Common myeloid progenitor, CD34-positive (primary cell): ENCODE data around the gene OBSL1.
A peak's percentile ranks its signal among the peaks of the same experiment; 100 is the strongest.

Experiments used
- CTCF ChIA-PET: fragments of 350-600 bp; sonication (Branson Sonifier 250); formaldehyde crosslinking; loops from one replicate; lab custom pipeline; 2021; ENCODE audit warnings: antibody characterized with exemption; lab: Charles Lee
- POLR2A ChIA-PET: fragments of 350-600 bp; sonication (Branson Sonifier 250); formaldehyde crosslinking; loops from one replicate; lab custom pipeline; 2021; ENCODE audit warnings: antibody characterized with exemption; lab: Charles Lee
- DNase-seq, 3 donors: peaks; one replicate each; pipeline versions ENCODE4 v3.0.0 to v3.0.0-alpha.2; 2013
- H3K27ac ChIP-seq, 2 experiments: 1 replicate in 1 of 2; 2 replicates in 1 of 2; pipeline ENCODE4 v1.7.0; 2013; ENCODE audit warnings: inconsistent platforms in 2 of 2, low read length in 2 of 2, mild to moderate bottlenecking in 2 of 2, low read depth in 1 of 2, moderate library complexity in 1 of 2; ENCODE audit not compliant: severe bottlenecking in 2 of 2, insufficient read depth in 1 of 2, poor library complexity in 1 of 2
- H3K27me3 ChIP-seq, 5 experiments: replicated peaks in 2 of 5; 1 replicate in 3 of 5; 2 replicates in 2 of 5; pipeline versions ENCODE4 v1.6.1 to v1.7.0; 2013; ENCODE audit warnings: low read length in 4 of 5, mild to moderate bottlenecking in 2 of 5, moderate library complexity in 2 of 5, inconsistent platforms in 1 of 5; ENCODE audit not compliant: insufficient read depth in 5 of 5, control insufficient read depth in 4 of 5
- H3K36me3 ChIP-seq, 4 experiments: 1 replicate in 2 of 4; 2 replicates in 2 of 4; pipeline versions ENCODE4 v1.6.1 to v1.7.0; 2013; ENCODE audit warnings: low read length in 3 of 4, control low read depth in 1 of 4, mild to moderate bottlenecking in 1 of 4; ENCODE audit not compliant: control insufficient read depth in 4 of 4, insufficient read depth in 4 of 4
- H3K4me1 ChIP-seq, 4 experiments: 1 replicate in 3 of 4; 2 replicates in 1 of 4; pipeline versions ENCODE4 v1.6.1 to v1.7.1; 2013; ENCODE audit warnings: low read length in 3 of 4, mild to moderate bottlenecking in 3 of 4, control low read depth in 1 of 4, inconsistent platforms in 1 of 4, moderate library complexity in 1 of 4; ENCODE audit not compliant: control insufficient read depth in 4 of 4, insufficient read depth in 4 of 4; ENCODE audit errors: control extremely low read depth in 1 of 4
- H3K4me3 ChIP-seq, 7 experiments: 1 replicate in 4 of 7; 2 replicates in 3 of 7; pipeline versions ENCODE4 v1.5.1 to v1.7.0; 2013; ENCODE audit warnings: mild to moderate bottlenecking in 7 of 7, low read length in 6 of 7, moderate library complexity in 6 of 7, inconsistent platforms in 2 of 7, low read depth in 2 of 7, control low read depth in 1 of 7; ENCODE audit not compliant: insufficient read depth in 4 of 7, control insufficient read depth in 1 of 7; ENCODE audit errors: extremely low read depth in 1 of 7
- H3K9me3 ChIP-seq, 5 experiments: 1 replicate in 4 of 5; 2 replicates in 1 of 5; pipeline versions ENCODE4 v1.6.1 to v1.7.1; 2013; ENCODE audit warnings: low read length in 4 of 5, mild to moderate bottlenecking in 2 of 5, inconsistent platforms in 1 of 5, low read depth in 1 of 5, moderate library complexity in 1 of 5; ENCODE audit not compliant: control insufficient read depth in 4 of 5, insufficient read depth in 2 of 5; ENCODE audit errors: control extremely low read depth in 1 of 5
- WGBS: methylation state at CpG from one replicate; pipeline ENCODE4 v1.1.5; 2013; ENCODE audit not compliant: insufficient coverage; 5-methylcytosine and 5-hydroxymethylcytosine counted together

OBSL1 gene

DNA sequence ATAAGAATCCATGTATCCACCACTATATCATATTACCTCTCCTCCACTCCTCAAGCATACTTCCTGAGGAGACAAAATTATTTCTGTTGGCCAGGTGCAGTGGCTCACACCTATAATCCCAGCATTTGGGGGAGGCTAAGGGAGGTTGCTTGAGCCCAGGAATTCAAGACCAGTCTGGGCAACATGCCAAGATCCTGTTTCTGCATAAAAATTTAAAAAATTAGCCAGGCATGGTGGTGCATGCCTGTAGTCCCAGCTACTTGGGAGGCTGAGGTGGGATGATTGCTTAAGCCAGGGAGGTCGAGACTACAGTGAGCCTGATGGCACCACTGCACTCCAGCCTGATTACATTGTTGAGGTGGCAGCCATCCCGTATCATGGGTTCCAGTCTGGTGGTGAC, 10.0 kb upstream of the OBSL1 start:
- no peak overlapping the region for H3K27ac ChIP-seq
- peaks cover 0 to 6% (median 0%) of the 10 kb centered on the region in 4 experiments for H3K4me1 ChIP-seq
- ChIA-PET POLR2A (no interaction called here), CTCF (interaction anchor here (1.2 kb wide), 1 partner anchor 22 kb away, joined by 4 read pairs; no protein-coding TSS in a partner anchor)
- H3K36me3 ChIP-seq = no peaks in the 10 kb centered on the region
- H3K4me3 ChIP-seq = no peak overlapping the region
- no peaks in the 10 kb centered on the region for H3K9me3 ChIP-seq
- no peak for DNase-seq
- peaks cover 0 to 4% (median 0%) of the 10 kb centered on the region in 5 experiments for H3K27me3 ChIP-seq
- 94% methylated on average over 2 of the region's 2 CpGs for WGBS

DNA sequence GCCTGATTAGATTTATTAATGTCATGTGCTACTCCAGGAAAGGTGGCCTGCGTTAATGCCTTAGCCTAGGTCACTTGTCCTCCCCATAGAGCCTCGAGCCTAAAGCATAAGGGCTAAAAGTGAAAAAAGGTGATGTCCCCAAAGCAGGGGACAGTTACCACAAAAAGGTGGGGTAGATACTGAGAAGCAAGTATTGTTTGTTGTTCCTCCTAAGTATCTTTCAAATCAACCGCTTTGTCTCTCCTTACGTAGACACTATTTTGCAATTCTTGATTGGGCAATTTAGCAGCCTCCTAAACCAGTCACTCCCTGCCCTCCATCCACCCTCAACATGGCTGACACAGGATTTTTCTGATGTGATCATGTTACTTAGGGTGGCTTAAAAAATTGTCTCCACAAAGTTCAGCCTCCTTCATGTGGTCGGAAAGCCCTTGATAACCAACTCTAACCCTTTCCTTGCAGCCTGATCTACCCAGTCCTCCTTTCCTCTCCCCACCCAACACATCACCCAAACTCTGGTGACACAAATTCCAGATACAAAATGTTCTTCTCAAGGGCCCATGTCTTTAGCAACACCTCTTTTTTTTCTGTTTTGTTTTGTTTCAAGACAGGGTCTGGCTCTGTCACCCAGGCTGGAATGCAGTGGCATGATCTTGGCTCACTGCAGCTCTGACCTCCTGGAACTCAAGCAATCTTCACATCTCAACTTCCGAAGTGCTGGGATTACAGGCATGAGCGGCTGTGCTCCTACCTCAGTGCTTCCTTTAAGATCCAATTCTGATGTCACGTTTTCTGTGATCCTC, 7.7 kb upstream of the OBSL1 start:
- ChIA-PET POLR2A (interaction anchor here (0.6 kb wide), 1 partner anchor 15 kb away, joined by 3 read pairs; no protein-coding TSS in a partner anchor), CTCF (interaction anchor here (1.9 kb wide), 1 partner anchor 19 kb away, joined by 8 read pairs; no protein-coding TSS in a partner anchor)
- peak in 1 of 3 donors; percentile 17 for DNase-seq
- H3K27me3 ChIP-seq = peaks cover 0 to 4% (median 0%) of the 10 kb centered on the region in 5 experiments
- H3K36me3 ChIP-seq = no peaks in the 10 kb centered on the region
- 95% methylated on average over 6 of the region's 8 CpGs for WGBS
- H3K4me1 ChIP-seq = peaks cover 0 to 3% (median 0%) of the 10 kb centered on the region in 4 experiments
- no peaks in the 10 kb centered on the region for H3K9me3 ChIP-seq
- H3K4me3 ChIP-seq = no peak overlapping the region
- H3K27ac ChIP-seq = no peak overlapping the region

DNA sequence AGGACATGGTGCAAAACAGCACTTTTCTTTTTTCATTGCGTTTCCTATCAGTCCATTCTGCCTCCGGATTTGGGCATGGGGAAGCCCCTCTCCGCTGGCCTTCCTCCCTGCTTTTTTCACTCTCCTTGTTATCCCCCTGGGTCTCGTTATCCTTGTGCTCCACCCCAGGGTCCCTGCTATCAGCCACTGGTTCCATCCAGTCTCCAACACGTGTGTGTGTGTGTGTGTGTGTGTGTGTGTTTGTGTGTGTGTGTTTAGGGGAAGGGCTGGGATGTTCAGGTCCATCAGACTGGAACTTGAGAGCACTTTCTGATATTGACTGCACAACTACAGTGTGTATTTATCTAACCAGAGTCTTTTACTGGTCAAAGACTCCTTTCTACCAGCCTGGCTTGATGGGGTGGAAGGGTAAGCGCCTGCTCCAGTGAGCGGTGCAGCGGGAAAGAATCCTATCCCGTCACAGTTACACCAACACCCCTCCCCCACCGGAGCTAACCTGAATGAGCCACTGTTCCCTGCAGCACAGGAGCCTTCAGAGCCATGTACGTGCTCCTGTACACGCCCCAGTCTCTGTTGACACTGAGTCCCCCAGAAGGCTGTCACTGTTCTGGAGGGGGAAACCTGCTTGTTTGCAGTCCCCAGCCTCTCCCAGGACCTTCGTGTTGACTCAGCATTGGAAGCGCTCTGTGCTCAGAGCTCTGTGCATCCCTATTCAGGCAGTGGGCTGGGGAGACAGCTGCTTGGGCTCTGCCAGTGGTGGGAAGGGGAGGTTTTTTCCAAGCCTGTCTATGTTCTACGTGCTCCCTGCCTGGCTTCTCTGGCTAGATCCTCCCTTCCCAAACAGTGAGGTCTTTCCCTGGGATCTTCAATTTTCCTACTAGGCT, 5.4 kb upstream of the OBSL1 start:
- peaks cover 0 to 7% (median 3%) of the 10 kb centered on the region in 4 experiments for H3K4me1 ChIP-seq
- H3K27ac ChIP-seq = no peak overlapping the region
- CTCF ChIA-PET = interaction anchor here (0.7 to 2.0 kb wide), 6 partner anchors 9 to 20 kb away, joined by 3 to 10 read pairs (median 6); partner anchors contain the start of gene STK11IP
- no peak for DNase-seq
- no peaks in the 10 kb centered on the region for H3K36me3 ChIP-seq
- no peaks in the 10 kb centered on the region for H3K9me3 ChIP-seq
- H3K4me3 ChIP-seq = no peak overlapping the region
- POLR2A ChIA-PET = no interaction called here
- 75% methylated on average over 9 of the region's 15 CpGs for WGBS
- peaks cover 0 to 4% (median 0%) of the 10 kb centered on the region in 5 experiments for H3K27me3 ChIP-seq

DNA sequence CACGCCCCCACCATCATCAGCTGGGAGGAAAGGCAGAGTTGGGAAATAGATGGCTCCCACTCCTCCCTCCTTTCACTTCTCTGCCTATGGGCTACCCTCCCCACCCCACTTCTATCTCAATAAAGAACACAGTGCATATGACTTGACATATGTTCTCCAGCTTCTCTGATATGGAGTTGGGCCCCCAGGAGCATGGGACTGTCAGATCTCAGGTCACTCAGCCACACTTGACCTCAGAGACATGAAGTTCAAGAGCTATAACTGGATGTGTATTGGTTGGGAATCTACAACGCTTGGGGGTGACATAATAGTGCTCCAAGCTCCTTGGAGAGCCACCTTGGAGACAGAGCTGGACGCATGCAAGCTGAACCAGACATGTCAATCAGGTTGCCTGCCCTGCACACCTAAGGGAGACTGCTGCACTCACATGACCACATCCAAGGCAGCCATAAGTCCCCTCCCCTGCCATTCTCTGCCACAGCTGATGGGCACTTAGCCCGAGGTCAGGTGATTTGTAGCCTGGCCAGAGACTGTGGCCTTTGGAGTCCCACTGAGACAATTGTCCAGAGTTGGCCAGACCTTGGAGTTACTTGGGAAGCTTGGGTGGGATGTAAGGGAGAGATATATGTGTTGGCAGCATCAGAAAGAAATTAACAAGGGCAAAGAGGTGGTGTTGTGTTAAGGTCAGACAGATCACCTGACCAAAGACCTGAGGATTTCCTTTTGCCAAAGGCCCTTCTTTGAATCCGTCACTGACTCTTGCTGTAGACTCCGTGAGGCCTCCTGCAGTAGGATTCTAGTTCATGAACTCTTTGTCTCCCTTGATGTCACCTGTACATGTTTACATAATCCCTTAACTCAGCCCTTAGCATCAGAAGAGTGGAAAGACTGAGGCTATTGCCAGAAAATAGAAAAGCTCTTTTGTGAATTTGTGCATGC, 4.5 kb upstream of the OBSL1 start:
- H3K36me3 ChIP-seq = no peaks in the 10 kb centered on the region
- no peaks in the 10 kb centered on the region for H3K9me3 ChIP-seq
- ChIA-PET CTCF (interaction anchor here (1.2 to 2.4 kb wide), 4 partner anchors 14 to 34 kb away, joined by 3 to 10 read pairs (median 7); partner anchors contain the start of gene STK11IP), POLR2A (no interaction called here)
- no peak for DNase-seq
- H3K4me1 ChIP-seq = peaks cover 0 to 11% (median 7%) of the 10 kb centered on the region in 4 experiments
- 96% methylated on average over 5 of the region's 6 CpGs for WGBS
- peaks cover 0 to 4% (median 0%) of the 10 kb centered on the region in 5 experiments for H3K27me3 ChIP-seq
- no peak overlapping the region for H3K4me3 ChIP-seq
- H3K27ac ChIP-seq = no peak overlapping the region

DNA sequence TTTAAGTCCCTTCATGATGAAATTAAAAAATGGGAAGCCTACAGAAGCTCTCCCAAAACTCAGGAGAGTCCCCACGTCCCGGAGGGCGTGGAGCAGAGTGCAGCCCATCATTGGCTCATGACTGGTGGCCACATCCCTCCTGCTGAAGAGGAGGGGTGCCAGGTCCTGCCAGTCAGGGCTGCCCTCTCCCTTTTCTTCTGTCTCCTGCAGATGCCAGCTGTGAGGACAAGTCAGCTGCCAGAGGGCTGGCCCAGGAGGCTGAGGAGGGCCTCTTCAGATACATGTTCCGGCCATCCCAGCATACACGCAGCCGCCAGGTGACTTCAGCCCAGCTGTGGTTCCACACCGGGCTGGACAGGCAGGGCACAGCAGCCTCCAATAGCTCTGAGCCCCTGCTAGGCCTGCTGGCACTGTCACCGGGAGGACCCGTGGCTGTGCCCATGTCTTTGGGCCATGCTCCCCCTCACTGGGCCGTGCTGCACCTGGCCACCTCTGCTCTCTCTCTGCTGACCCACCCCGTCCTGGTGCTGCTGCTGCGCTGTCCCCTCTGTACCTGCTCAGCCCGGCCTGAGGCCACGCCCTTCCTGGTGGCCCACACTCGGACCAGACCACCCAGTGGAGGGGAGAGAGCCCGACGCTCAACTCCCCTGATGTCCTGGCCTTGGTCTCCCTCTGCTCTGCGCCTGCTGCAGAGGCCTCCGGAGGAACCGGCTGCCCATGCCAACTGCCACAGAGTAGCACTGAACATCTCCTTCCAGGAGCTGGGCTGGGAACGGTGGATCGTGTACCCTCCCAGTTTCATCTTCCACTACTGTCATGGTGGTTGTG, 3.4 kb upstream of the OBSL1 start:
- ChIA-PET CTCF (interaction anchor here (1.1 to 2.4 kb wide), 8 partner anchors 10 to 45 kb away, joined by 3 to 10 read pairs (median 4); partner anchors contain the start of gene STK11IP), POLR2A (no interaction called here)
- H3K27me3 ChIP-seq = peaks cover 0 to 4% (median 0%) of the 10 kb centered on the region in 5 experiments

More for the DNA sequence above, 3.4 kb upstream of the OBSL1 start:
- Histone ChIP-seq H3K27ac (no peak overlapping the region), H3K4me3 (no peak overlapping the region), H3K9me3 (no peaks in the 10 kb centered on the region), H3K4me1 (peaks cover 0 to 19% (median 15%) of the 10 kb centered on the region in 4 experiments), H3K36me3 (peaks cover 0 to 3% (median under 1%) of the 10 kb centered on the region in 4 experiments)
- no peak for DNase-seq
- 95% methylated on average over 21 of the region's 22 CpGs for WGBS
